Activated CD4-positive, alpha-beta T cell treated with anti-CD3 and anti-CD28 coated beads, Interleukin-2, amount 10 ng/mL, durations not matched to agents 24 days and 14 days (primary cell): Measurements from ENCODE around the gene TRRAP. TPM values are rescaled to one million over a fixed set of nuclear protein-coding genes. Genes with fewer than 3 reads are reported as not detected.

Experiments used
- DNase-seq: peaks from one replicate; pipeline ENCODE4 v3.0.0; 2022
- H3K27ac Mint-ChIP-seq: one replicate; pipeline ENCODE4 v1.8.0; 2022; ENCODE audit warnings: mild to moderate bottlenecking, mixed read lengths
- H3K27me3 Mint-ChIP-seq: one replicate; pipeline ENCODE4 v1.8.0; 2022; ENCODE audit warnings: mixed read lengths
- H3K36me3 Mint-ChIP-seq: one replicate; pipeline ENCODE4 v1.8.0; 2022; ENCODE audit warnings: low read depth, mild to moderate bottlenecking, mixed read lengths
- H3K4me1 Mint-ChIP-seq: one replicate; pipeline ENCODE4 v1.8.0; 2021; ENCODE audit warnings: mixed read lengths
- H3K4me3 Mint-ChIP-seq: one replicate; pipeline ENCODE4 v1.8.0; 2022; ENCODE audit warnings: mild to moderate bottlenecking, moderate library complexity, mixed read lengths
- H3K9me3 Mint-ChIP-seq: one replicate; pipeline ENCODE4 v1.8.0; 2021; ENCODE audit warnings: mixed read lengths
- intact Hi-C: fragments of 100-400 bp; cut with micrococcal nuclease; formaldehyde crosslinking; loops from one replicate; pipeline ENCODE4 v1.15.1; 2023
- total RNA-seq: library from RNA; stranded (reverse); gene quantifications from 2 replicates; pipeline ENCODE4 v1.2.3, GENCODE V29; 2022

The TRRAP gene
- total RNA-seq, 1 donor from 2014 or later, result 65.1 TPM

GRCh38 chr7:99027841-99028240 lies 149.5 kb downstream of the TRRAP start:
- Mint-ChIP-seq H3K9me3 (no peaks in the 10 kb centered on the region), H3K27ac (no peak overlapping the region), H3K27me3 (no peaks in the 10 kb centered on the region), H3K4me1 (peaks cover 3% of the 10 kb centered on the region), H3K36me3 (peaks cover 33% of the 10 kb centered on the region), H3K4me3 (no peak overlapping the region)
- intact Hi-C loops, result no loop called here
- DNase-seq, result no peak

GRCh38 chr7:99028261-99028973 lies 150.1 kb downstream of the TRRAP start:
- no peaks in the 10 kb centered on the region for H3K27me3 Mint-ChIP-seq
- H3K36me3 Mint-ChIP-seq, result peaks cover 30% of the 10 kb centered on the region
- peak overlapping the region; percentile 76 for H3K27ac Mint-ChIP-seq
- peaks cover 3% of the 10 kb centered on the region for H3K4me1 Mint-ChIP-seq
- intact Hi-C loops, result no loop called here
- no peaks in the 10 kb centered on the region for H3K9me3 Mint-ChIP-seq
- no peak for DNase-seq
- H3K4me3 Mint-ChIP-seq, result no peak overlapping the region

GRCh38 chr7:99029466-99030435 lies 151.4 kb downstream of the TRRAP start:
- H3K4me3 Mint-ChIP-seq, result no peak overlapping the region
- H3K27me3 Mint-ChIP-seq, result no peaks in the 10 kb centered on the region
- DNase-seq, result no peak
- H3K9me3 Mint-ChIP-seq, result no peaks in the 10 kb centered on the region
- H3K27ac Mint-ChIP-seq, result peak overlapping the region; percentile 8
- intact Hi-C loops, result no loop called here
- peaks cover 33% of the 10 kb centered on the region for H3K36me3 Mint-ChIP-seq
- H3K4me1 Mint-ChIP-seq, result peaks cover 3% of the 10 kb centered on the region

GRCh38 chr7:99030457-99030856 lies 152.1 kb downstream of the TRRAP start:
- no peak for DNase-seq
- no peak overlapping the region for H3K4me3 Mint-ChIP-seq
- no peaks in the 10 kb centered on the region for H3K27me3 Mint-ChIP-seq
- no peaks in the 10 kb centered on the region for H3K9me3 Mint-ChIP-seq
- intact Hi-C loops, result no loop called here
- peaks cover 3% of the 10 kb centered on the region for H3K4me1 Mint-ChIP-seq
- H3K27ac Mint-ChIP-seq, result no peak overlapping the region
- H3K36me3 Mint-ChIP-seq, result peaks cover 37% of the 10 kb centered on the region

GRCh38 chr7:99030951-99031350 lies 152.6 kb downstream of the TRRAP start:
- Mint-ChIP-seq H3K27me3 (no peaks in the 10 kb centered on the region), H3K4me3 (no peak overlapping the region), H3K9me3 (no peaks in the 10 kb centered on the region), H3K4me1 (peaks cover 3% of the 10 kb centered on the region), H3K36me3 (peaks cover 40% of the 10 kb centered on the region), H3K27ac (no peak overlapping the region)
- DNase-seq, result no peak
- intact Hi-C loops, result no loop called here

- Mint-ChIP-seq H3K27me3 (no peaks in the 10 kb centered on the region), H3K9me3 (no peaks in the 10 kb centered on the region), H3K4me1 (peaks cover 3% of the 10 kb centered on the region), H3K27ac (no peak overlapping the region), H3K4me3 (no peak overlapping the region), H3K36me3 (peaks cover 41% of the 10 kb centered on the region)
- intact Hi-C loops, result no loop called here
- no peak for DNase-seq
These were observed 153.2 kb downstream of the TRRAP start for GRCh38 chr7:99031496-99031895.

- no peak for DNase-seq
- Mint-ChIP-seq H3K36me3 (peaks cover 48% of the 10 kb centered on the region), H3K27me3 (no peaks in the 10 kb centered on the region), H3K9me3 (no peaks in the 10 kb centered on the region), H3K27ac (no peak overlapping the region), H3K4me3 (no peak overlapping the region), H3K4me1 (peaks cover 2% of the 10 kb centered on the region)
- intact Hi-C loops, result no loop called here
These were observed 154.6 kb downstream of the TRRAP start for GRCh38 chr7:99032928-99033327.

- Mint-ChIP-seq H3K27ac (no peak overlapping the region), H3K27me3 (no peaks in the 10 kb centered on the region), H3K4me1 (peaks cover 2% of the 10 kb centered on the region), H3K9me3 (no peaks in the 10 kb centered on the region), H3K36me3 (peaks cover 51% of the 10 kb centered on the region), H3K4me3 (no peak overlapping the region)
- no peak for DNase-seq
- intact Hi-C loops, result no loop called here
These were observed 155.4 kb downstream of the TRRAP start for GRCh38 chr7:99033765-99034164.

- no peak for DNase-seq
- Mint-ChIP-seq H3K9me3 (no peaks in the 10 kb centered on the region), H3K27ac (no peak overlapping the region), H3K36me3 (peaks cover 52% of the 10 kb centered on the region), H3K4me1 (no peaks in the 10 kb centered on the region), H3K27me3 (no peaks in the 10 kb centered on the region), H3K4me3 (no peak overlapping the region)
- intact Hi-C loops, result no loop called here
These were observed 156.8 kb downstream of the TRRAP start for GRCh38 chr7:99034932-99035722.

GRCh38 chr7:99035723-99036545 lies 157.6 kb downstream of the TRRAP start:
- H3K36me3 Mint-ChIP-seq, result peaks cover 55% of the 10 kb centered on the region
- no peaks in the 10 kb centered on the region for H3K4me1 Mint-ChIP-seq
- no peak for DNase-seq
- no peaks in the 10 kb centered on the region for H3K27me3 Mint-ChIP-seq
- H3K27ac Mint-ChIP-seq, result no peak overlapping the region
- H3K9me3 Mint-ChIP-seq, result no peaks in the 10 kb centered on the region
- no peak overlapping the region for H3K4me3 Mint-ChIP-seq
- intact Hi-C loops, result no loop called here

- H3K4me1 Mint-ChIP-seq, result no peaks in the 10 kb centered on the region
- H3K27me3 Mint-ChIP-seq, result no peaks in the 10 kb centered on the region
- H3K9me3 Mint-ChIP-seq, result no peaks in the 10 kb centered on the region
- H3K27ac Mint-ChIP-seq, result no peak overlapping the region
- H3K4me3 Mint-ChIP-seq, result no peak overlapping the region
- H3K36me3 Mint-ChIP-seq, result peaks cover 56% of the 10 kb centered on the region
- DNase-seq, result no peak
- intact Hi-C loops, result no loop called here
These were observed 158.3 kb downstream of the TRRAP start for GRCh38 chr7:99036546-99037111.

- H3K27ac Mint-ChIP-seq, result peak overlapping the region; percentile 22
- H3K4me3 Mint-ChIP-seq, result no peak overlapping the region
- no peaks in the 10 kb centered on the region for H3K4me1 Mint-ChIP-seq
- H3K27me3 Mint-ChIP-seq, result no peaks in the 10 kb centered on the region
- no peaks in the 10 kb centered on the region for H3K9me3 Mint-ChIP-seq
- H3K36me3 Mint-ChIP-seq, result peaks cover 56% of the 10 kb centered on the region
- no peak for DNase-seq
- intact Hi-C loops, result no loop called here
These were observed 159.1 kb downstream of the TRRAP start for GRCh38 chr7:99037327-99037940.
